IMR-90 (cell line): ENCODE results near the gene SLC5A3.
A peak's percentile ranks its signal among the peaks of the same experiment; 100 is the strongest.

Source experiments
- CEBPB ChIP-seq: IDR thresholded peaks from 2 replicates; pipeline ENCODE4 v1.6.1; 2012; ENCODE audit warnings: low read depth, low read length, improper control_type of control experiment
- MAZ ChIP-seq: IDR thresholded peaks from 2 replicates; pipeline ENCODE4 v1.6.1; 2012; ENCODE audit warnings: low read depth, mild to moderate bottlenecking, low read length, improper control_type of control experiment, moderate library complexity, borderline replicate concordance
- MXI1 ChIP-seq: IDR thresholded peaks from 2 replicates; pipeline ENCODE4 v1.6.1; 2012; ENCODE audit warnings: low read depth, mild to moderate bottlenecking, low read length, moderate library complexity, borderline replicate concordance
- POLR2A ChIP-seq: IDR thresholded peaks from 2 replicates; pipeline ENCODE4 v1.6.1; 2012; ENCODE audit warnings: mild to moderate bottlenecking, low read depth, low read length
- RAD21 ChIP-seq: IDR thresholded peaks from 2 replicates; pipeline ENCODE4 v1.6.1; 2012; ENCODE audit warnings: low read length, improper control_type of control experiment
- RFX5 ChIP-seq: IDR thresholded peaks from 2 replicates; pipeline ENCODE4 v1.8.0; 2012; ENCODE audit warnings: low read depth, mild to moderate bottlenecking, low read length, moderate library complexity
- SMC3 ChIP-seq: fragments of 150-350 bp; IDR thresholded peaks from 2 replicates; pipeline ENCODE4 v1.6.1; 2016; ENCODE audit warnings: low read depth, mild to moderate bottlenecking, antibody characterized with exemption, low read length, moderate library complexity
- TF ChIP-seq, protein P1 (sequence below): conservative IDR thresholded peaks from 2 replicates; pipeline ENCODE4 v1.5.1; 2012; ENCODE audit warnings: mild to moderate bottlenecking, low read depth, low read length, improper control_type of control experiment

GRCh38 chr21:34073749-34074282 lies 438 bp downstream of the SLC5A3 start:
- TF ChIP-seq RFX5 (no peak), RAD21 (no peak), POLR2A (no peak), MXI1 (0 out of 2 replicates have a peak, but pooled peaks have one; percentile 72), SMC3 (no peak), CEBPB (no peak), MAZ (peak; percentile 31; the same call in 1 of the 2 replicates)
- TF ChIP-seq, protein P1, sequence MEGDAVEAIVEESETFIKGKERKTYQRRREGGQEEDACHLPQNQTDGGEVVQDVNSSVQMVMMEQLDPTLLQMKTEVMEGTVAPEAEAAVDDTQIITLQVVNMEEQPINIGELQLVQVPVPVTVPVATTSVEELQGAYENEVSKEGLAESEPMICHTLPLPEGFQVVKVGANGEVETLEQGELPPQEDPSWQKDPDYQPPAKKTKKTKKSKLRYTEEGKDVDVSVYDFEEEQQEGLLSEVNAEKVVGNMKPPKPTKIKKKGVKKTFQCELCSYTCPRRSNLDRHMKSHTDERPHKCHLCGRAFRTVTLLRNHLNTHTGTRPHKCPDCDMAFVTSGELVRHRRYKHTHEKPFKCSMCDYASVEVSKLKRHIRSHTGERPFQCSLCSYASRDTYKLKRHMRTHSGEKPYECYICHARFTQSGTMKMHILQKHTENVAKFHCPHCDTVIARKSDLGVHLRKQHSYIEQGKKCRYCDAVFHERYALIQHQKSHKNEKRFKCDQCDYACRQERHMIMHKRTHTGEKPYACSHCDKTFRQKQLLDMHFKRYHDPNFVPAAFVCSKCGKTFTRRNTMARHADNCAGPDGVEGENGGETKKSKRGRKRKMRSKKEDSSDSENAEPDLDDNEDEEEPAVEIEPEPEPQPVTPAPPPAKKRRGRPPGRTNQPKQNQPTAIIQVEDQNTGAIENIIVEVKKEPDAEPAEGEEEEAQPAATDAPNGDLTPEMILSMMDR = no peak
